GM12892 (cell line): ENCODE measurements around the gene KIF3B.
"Not testable (repeated sequence)": the region's sequence is repeated elsewhere in the genome, so short reads cannot be mapped to it uniquely, and the experiment has no call there.

ENCODE experiments used
- DNase-seq: peaks from one replicate; pipeline ENCODE4 v3.0.0; 2011; ENCODE audit not compliant: insufficient read length
- FAIRE-seq: peaks from 2 replicates; lab custom pipeline; 2011; peaks lifted over from hg19 to GRCh38; lab: Jason Lieb, UNC
- POLR2A ChIP-seq: IDR thresholded peaks from 2 replicates; pipeline ENCODE4 v1.6.1; 2011; ENCODE audit warnings: low read depth, low read length, control low read depth
- POLR2AphosphoS5 ChIP-seq: IDR thresholded peaks from 2 replicates; pipeline ENCODE4 v1.6.1; 2011; ENCODE audit warnings: low read depth, low read length, control low read depth
- TAF1 ChIP-seq: IDR thresholded peaks from 2 replicates; pipeline ENCODE4 v1.6.1; 2011; ENCODE audit warnings: low read depth, mild to moderate bottlenecking, control low read depth, low read length, borderline replicate concordance

The KIF3B gene

DNA sequence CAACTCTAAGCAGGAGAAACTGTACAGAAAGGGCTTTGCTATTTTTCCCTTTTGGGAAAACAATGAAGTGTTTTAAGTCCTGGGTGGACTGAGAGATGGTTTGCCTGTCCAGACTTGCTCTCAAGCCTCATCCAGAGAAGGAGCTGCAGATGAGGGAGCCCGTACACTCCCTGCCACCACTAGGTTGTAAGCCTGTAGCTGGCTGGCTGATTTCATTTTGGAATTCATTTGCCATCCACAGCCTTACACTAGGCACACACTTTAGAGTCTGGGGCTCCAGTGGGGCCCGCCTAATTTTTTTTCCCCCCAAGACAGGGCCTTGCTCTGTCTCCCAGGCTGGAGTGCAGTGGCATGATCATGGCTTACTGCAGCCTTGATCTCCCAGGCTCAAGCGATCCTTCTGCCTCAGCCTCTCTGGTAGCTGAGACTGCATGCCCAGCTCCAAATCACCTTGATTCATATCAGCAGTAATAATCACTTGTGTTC is 41.4 kb upstream of the KIF3B start:
- no peak for TF ChIP-seq TAF1
- no peak for TF ChIP-seq POLR2AphosphoS5
- no peak for TF ChIP-seq POLR2A
- DNase-seq (no peak), FAIRE-seq (no peak)

DNA sequence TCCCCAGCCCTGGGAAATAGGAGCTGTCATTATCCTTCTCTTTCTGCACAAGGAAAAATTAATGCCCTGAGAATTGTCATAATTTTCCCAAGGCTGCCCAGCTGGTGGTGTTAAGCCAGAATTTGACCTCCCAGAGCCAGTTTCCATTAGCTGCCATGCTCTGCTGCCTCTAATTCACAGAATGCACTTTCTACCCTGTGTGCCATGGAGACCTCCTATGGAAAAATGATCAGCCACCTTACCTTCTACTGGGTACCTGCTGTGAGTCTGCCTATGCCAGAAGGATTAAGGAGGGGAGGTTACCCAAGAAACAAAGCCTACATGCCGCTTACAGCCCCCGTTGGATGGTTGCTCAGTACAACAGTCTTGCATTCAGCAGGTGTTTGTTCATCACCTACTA is 40.6 kb upstream of the KIF3B start:
- no peak for FAIRE-seq
- DNase-seq = no peak
- TF ChIP-seq POLR2A (no peak), POLR2AphosphoS5 (no peak), TAF1 (no peak)

DNA sequence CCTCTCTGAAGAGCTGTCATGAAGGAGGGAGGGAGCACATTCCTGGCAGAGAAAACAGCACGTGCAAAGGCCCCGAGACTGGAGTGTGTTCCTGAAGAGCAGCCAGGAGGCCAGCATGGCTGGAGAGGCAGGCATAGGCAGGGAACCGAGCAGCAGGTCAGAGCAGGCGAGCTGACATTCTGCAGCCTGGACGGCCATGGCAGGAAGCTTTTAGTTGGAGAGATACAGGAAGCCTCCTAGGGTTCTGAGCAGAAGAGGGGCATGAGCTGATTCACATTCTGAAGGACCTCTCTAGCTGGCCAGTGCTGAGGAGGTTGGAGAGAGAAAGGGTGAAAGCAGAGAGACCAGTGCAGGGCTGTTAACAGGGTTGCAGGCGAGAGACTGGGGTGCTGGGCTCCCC is 40.0 kb upstream of the KIF3B start:
- TF ChIP-seq POLR2AphosphoS5 (no peak), POLR2A (no peak), TAF1 (no peak)
- DNase-seq (no peak), FAIRE-seq (no peak)

DNA sequence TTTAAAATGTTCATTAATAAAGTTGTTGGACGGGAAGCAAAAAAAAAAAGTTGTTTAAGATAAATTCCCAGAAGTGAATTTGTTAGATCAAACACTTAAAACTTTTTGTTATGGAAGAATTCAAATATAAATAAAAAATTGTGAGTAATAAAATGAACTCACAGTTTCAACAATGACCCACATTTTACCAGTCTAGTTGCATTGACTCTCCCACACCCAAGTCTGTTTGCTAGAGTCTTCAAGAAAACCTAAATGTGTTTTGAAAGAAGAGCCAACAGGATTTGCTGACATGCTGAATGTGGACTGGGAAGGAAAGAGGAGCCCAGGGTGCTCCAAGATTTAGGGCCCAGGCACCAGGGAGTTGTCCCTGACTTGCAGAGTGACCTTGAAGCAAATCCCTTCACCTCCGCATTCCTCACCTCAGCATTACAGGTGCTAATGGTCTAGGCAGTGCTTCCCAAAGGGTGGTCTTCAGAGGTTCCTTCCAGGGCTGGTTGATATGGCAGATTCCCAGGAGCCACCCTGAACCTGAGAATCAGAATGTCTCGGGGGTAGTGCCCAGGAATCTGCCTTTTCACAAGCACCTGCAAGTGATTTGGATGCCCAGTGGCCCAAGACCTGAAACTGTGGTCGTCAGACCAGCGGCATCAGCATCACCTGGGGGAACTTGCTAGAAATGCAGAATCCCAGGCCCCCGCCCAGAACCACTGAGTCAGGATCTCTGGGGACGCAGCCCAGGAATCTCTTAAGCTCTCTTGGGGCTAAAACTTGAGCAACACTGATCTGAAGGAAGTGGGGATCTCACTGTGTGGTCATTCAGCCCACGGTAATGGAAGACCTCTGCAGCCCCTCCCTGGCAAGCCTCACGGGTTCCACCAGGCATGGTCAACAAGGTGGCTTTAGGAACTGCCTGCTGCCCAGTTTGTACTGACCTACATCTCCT is 38.7 kb upstream of the KIF3B start:
- no peak for FAIRE-seq
- no peak for TF ChIP-seq POLR2AphosphoS5
- no peak for TF ChIP-seq POLR2A
- no peak for TF ChIP-seq TAF1

DNA sequence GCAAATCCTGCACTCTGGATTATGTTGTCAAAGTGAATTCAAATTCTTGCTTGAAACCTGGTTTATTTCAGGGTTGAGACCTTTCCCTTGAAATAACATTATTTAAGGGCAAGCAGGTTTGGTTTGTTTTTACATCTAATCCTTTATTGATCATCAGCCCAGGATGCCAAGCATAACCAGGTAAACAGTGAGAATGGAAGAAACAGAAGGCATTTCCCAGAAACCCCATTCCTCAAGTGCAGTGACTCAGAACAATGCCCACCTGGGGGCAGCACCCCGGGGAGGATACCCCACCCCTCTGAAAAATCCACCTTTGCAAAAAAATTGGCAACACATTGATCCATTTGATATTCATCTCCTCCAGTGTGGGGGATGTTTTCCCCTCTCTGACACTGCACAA is 37.2 kb upstream of the KIF3B start:
- DNase-seq = no peak
- no peak for TF ChIP-seq POLR2AphosphoS5
- no peak for TF ChIP-seq TAF1
- TF ChIP-seq POLR2A = no peak

More for the DNA sequence above, 38.7 kb upstream of the KIF3B start:
- DNase-seq = no peak

DNA sequence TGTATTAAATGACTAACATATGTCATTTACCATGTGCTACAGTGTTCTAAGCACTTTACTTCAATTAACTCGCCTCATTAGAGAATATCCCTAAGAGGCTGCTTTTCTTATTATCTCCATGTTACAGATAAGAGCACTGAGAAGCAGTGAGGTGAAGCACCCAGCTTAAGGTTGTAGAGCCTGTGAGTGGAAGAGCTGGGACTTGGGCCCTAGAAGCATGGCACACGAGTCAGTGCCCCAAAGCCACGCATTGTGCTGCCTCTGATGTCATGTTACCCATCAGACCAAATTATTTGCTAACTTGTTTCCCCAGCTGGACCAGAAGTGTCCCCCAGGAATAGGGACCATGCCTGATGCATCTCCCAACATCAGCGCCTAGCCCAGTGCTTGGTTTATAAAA is 35.6 kb upstream of the KIF3B start:
- TF ChIP-seq POLR2A = no peak
- no peak for TF ChIP-seq TAF1
- no peak for TF ChIP-seq POLR2AphosphoS5
- FAIRE-seq = no peak

More for the DNA sequence above, 37.2 kb upstream of the KIF3B start:
- FAIRE-seq = no peak

DNA sequence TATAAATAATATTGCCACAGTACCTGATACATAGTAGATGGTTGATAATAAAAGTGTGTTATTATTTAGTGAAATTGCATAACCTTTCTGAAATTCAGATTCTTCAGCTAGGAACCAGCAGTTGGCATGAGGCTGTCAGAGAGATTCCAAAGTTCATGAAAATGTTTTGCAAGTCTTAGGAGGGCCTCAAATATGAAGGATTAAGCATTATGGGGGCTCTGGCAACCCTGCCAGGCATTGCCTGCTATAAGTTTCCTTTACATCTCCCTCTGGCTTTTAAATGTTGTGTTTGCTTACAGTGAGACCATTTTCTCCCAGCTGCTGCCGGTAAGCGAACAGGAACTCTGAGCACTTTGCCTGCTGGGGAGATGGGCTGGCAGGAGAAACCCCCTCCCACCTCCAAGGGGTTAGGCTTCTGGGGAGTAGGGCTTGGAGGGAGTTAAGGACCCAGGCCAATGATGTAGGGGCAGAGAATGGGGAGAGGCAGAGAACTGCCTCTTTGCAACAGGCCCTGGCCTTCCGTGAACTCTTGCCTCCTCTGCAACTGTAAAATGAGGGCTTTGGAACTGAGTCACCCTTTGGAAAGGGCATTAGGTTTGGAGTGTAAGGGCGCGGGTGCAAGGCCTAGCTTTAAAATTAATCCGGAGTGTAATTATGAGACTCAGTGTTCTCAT is 33.2 kb upstream of the KIF3B start:
- TF ChIP-seq POLR2A (no peak), TAF1 (no peak), POLR2AphosphoS5 (no peak)
- no peak for FAIRE-seq
- DNase-seq = no peak

More for the DNA sequence above, 35.6 kb upstream of the KIF3B start:
- no peak for DNase-seq

DNA sequence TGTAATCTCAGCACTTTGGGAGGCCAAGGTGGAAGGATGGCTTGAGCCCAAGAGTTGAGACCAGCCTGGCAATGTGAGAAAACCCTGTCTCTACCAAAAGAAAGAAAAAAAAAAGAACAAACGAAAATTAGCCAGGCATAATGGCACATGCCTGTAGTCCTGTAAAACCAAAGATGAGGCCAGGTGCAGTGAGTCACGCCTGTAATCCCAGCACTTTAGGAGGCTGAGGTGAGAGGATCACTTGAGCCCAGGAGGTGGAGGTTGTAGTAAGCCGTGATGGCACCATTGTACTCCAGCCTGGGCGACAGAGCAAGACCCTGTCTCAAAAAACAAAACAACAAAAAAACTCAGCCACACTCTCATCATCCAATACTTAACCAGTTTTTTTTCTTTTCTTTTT is 32.5 kb upstream of the KIF3B start:
- DNase-seq (no peak), FAIRE-seq (no peak)
- TF ChIP-seq POLR2A (no peak), POLR2AphosphoS5 (no peak), TAF1 (no peak)

DNA sequence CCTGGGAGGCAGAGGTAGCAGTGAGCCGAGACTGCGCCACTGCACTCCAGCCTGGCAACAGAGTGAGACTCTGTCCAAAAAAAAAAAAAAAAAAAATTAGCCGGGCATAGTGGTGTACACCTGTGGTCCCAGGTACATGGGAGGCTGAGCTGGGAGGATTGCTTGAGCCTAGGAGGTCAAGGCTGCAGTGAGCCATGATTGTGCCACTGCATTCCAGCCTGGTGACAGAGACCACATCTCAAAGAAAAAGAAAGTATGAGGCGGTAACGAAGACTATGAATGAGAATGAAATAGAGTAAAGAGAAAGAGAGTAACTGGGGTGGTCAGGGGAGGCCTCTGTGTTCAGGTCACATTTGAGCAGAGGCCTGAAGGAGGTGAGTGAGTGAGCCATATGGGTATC is 31.2 kb upstream of the KIF3B start:
- not testable (repeated sequence) for DNase-seq, FAIRE-seq

DNA sequence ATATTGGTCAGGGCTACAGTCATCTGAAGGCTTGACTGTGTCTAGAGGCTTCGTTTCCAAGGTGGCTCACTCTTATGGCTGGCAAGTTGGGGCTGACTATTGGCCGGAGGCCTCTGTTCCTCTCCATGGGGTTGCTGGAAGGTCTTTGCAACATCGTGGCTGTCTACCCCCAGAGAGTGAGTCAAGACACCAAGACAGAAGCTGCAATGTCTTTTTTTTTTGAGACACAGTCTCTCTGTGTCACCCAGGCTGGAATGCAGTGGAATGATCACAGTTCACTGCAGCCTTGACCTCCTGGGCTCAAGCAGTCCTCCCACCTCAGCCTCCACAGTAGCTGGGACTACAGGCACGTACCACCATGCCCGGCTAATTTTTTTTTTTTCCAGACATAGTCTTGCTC is 29.4 kb upstream of the KIF3B start:
- no peak for TF ChIP-seq POLR2A
- no peak for TF ChIP-seq TAF1
- TF ChIP-seq POLR2AphosphoS5 = no peak
- FAIRE-seq (no peak), DNase-seq (no peak)

DNA sequence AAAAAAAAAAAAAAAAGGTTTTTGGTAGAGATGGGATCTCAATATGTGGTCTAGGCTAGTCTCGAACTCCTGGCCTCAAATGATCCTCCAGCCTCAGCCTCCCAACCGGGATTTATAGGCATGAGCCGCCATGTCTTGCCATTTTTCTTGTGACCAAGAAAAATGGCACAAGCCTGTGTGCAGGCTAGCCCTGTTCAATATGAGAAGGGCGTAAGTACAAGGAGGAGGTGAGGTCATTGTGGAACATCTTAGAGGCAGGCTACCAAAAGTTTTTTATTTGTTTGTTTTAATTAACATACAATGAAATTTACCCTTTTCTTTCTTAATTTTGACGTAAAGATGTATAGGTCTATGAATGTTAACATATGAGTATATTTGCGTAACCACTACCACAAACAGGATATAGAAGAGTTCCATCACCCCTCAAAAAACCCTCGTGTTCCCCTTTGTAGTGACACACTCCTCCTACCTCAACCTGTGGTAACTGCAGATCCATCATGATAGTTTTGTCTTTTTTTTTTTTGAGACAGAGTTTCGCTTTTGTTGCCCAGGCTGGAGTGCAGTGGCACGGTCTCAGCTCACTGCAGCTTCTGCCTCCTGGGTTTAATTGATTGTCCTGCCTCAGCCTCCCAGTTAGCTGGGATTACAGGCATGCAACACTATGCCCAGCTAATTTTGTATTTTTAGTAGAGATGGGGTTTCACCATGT is 28.3 kb upstream of the KIF3B start:
- no peak for FAIRE-seq
- no peak for TF ChIP-seq POLR2A
- no peak for TF ChIP-seq POLR2AphosphoS5
- no peak for TF ChIP-seq TAF1
- DNase-seq = no peak

DNA sequence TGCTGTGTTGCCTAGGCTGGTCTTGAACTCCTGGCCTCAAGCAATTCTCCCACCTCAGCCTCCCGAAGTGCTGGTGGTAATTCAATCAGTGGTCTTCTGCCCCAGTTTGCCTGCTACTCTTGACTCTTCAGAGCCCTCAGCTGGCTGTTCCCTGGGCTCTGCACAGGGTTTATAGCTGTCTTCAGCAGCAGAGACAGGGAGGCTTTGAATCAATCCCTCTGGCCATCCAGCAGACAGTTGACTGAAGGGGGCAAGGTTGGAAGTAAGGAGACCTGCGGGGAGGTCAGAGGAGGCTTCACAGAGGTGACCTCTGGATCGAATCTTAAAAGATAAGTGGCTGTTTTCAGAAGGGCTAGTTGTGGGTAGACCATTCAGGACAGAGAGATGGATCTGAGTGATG is 26.0 kb upstream of the KIF3B start:
- TF ChIP-seq TAF1 = no peak
- TF ChIP-seq POLR2AphosphoS5 = no peak
- TF ChIP-seq POLR2A = no peak
- no peak for FAIRE-seq
- no peak for DNase-seq
